NOMO-1 treated with DMSO at 0.1 percent for 48 hours (cell line): Measurements from ENCODE around the gene DCTN4.

Experiments used
- DNase-seq: peaks from one replicate; lab custom pipeline; 2025; ENCODE audit not compliant: unreplicated experiment; lab: John Stamatoyannopoulos, UW

DCTN4 gene

GRCh38 chr5:150758531-150759333 lies at the start of gene DCTN4:
DCTN4 (minus strand) TSS chr5:150759017; CDS start chr5:150758993, 24 bp downstream.
- DNase-seq = peak; percentile 99

DNA sequence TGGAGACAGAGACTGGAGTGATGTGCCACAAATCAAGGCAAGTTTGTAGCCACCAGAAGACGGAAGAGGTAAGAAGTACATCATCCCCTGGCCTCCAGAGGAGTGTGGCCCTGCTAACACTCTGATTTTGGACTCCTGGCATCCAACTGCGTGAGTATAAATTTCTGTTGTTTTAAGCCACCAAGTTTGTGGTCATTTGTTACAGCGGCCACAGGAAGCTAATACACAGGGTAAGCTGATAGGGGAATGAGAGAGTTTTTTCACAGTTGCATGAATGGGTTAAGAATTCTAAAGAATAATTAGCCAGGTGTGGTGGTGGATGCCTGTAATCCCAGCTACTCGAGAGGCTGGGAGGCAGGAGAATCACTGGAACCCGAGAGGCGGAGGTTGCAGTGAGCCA lies 45.6 kb upstream of the DCTN4 start:
- no peak for DNase-seq

DNA sequence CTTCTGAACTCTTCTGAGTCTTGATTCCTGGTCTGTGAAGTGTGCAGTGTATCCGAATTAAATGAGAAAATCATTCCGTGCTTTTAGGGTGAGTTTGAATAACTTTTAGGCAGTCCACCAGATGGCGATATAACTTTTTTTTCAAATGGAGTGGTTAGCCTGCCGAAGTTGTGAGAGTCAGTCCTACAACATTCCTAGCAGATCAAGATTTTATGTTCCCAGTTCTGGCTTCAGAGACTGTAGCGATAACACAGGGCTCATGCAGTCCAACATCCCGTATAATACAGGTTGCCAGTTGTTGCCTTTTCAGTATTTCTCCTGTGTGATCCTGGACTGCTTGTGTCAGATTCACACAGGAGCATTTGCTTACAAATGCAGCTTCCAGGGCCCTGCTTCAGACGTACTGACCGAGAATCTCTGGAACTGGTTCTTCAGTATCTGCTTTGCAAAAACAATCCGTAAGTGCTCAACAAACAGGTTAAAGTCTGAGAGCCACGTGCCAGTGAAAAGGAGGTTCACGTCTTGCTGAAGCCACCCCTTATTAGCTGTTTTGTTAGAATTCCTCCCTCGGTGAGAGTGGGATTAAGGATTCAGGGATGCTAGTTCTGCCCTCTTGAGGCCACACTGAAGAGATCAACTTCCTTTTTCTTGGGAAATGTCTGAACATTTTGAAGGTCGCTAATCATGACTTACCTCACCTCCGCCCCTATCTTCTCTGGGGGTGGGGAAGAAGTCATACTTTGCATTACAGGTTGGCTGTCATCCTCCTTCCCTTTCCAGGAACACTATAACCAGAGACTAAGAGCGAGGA lies 42.5 kb upstream of the DCTN4 start:
- DNase-seq = peak; percentile 4

DNA sequence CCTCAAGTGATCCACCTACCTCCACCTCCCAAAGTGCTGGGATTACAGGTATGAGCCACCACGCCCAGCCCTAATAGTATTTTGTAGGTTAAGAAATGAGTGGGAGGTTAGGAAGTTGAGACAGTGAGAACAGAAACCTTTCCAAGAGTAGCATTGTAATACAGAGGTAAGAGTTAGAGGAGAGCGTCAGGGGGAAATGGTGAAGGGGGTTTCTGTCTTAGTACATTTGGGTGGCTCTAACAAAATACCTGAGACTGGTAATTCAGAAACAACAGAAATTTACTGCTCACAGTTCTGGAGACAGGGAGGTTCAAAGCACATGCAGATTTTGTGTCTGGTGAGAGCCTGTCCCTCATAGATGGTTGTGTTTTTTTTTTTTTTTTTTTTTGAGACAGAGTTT lies 38.6 kb upstream of the DCTN4 start:
- no peak for DNase-seq

DNA sequence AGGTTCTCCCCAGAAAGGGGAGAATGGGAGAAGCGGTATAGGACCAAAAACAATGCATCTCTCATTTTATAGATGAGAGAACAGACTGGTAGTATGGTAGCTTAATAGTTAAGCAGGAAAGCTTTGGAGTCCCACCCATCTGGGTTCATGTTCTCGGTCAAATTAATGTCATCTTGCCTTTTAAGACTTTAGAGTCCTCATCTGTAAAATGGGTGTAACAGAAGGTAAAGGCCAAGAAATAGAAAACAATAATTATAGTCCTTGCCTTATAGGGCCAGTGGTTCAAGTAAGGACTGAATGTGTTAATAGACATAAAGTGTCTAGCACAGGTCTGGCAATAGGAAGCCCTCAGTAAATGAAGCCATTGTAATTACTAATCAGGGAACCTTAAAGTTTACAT lies 36.1 kb upstream of the DCTN4 start:
- DNase-seq = no peak

GRCh38 chr5:150793423-150793888 lies 34.6 kb upstream of the DCTN4 start:
- peak; percentile 9 for DNase-seq

DNA sequence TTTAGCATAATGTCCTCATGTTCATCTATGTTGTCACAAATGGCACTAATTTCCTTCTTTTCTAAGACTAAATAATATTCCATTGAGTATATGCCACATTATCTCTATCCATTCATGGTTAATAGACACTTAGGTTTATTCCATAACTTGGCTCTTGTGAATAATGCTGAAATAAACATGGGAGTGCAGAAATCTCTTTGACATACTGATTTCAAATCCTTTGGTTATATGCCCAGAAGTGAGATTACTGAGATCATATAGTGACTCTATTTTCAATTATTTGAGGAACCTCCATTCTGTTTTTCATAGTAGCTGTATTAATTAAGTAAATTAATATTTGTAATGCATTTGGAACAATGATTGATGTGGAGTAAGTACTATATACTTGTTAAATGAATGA lies 32.7 kb upstream of the DCTN4 start:
- no peak for DNase-seq

- peak; percentile 97 for DNase-seq
Observed at GRCh38 chr5:150789943-150790611, 31.3 kb upstream of the DCTN4 start.

DNA sequence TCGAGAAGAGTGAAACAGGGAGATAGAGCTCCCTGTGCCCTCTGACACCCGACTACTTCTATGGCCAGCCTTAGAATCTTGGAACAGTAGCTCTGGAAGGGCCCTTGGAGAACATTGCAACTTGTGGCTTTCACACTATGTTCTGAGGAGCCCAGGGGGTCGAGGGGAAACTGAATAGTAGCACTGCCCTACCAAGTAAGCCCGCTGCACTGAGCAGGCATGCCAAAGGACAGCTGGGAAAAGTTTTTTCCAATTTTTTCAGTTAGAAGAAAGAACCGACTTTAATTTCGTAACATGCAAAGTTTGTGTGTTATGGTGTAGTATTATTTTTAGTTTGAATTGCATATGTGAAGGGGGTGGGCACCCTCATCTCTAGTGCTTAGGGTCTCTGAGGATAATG lies 30.6 kb upstream of the DCTN4 start:
- no peak for DNase-seq

DNA sequence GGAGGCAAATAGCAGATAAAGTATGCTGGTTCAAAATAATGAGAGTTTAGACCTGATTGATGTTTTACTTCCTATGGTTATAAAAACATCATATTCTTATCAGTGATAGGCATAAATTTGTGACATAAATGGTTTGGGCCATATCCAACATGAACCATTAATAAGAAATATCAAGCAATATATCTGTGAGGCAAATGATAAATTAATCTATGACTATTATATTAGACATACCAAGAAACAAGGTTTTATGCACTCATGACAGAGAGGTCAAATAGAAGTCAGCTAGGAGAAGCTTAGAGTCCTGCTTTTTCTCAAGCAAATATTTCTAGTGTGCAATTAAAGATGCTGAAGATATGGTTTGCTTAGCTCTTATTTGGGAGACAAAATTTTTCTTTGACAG lies 30.2 kb upstream of the DCTN4 start:
- no peak for DNase-seq

GRCh38 chr5:150787656-150788055 lies 28.8 kb upstream of the DCTN4 start:
- peak; percentile 55 for DNase-seq

GRCh38 chr5:150786876-150787275 lies 28.1 kb upstream of the DCTN4 start:
- DNase-seq = no peak

- no peak for DNase-seq
Observed at GRCh38 chr5:150785950-150786349, 27.1 kb upstream of the DCTN4 start.

DNA sequence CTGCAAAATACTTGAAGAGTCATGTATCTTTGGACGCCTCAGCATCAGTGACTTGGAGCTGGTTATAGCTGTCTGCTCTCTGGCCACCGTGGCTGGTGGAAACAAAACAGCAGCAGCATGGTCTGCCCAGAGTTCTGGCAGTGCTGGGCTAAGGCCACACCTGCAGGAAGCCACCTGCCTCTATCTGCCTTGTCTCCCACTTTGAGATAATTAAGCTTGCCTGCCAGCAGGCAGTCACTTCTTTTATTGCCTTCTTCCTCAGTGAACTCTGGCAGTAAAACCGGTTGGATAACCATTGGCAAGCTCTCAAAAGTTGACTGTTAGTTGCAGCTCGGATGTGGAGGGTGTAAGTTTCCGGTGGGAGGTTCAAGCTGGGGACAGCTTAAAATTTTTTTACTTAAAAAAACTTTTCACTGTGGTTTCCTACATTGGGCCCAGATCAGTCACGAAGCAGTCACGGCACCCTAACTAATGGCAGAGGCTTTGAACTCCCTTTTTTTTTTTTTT lies 24.7 kb upstream of the DCTN4 start:
- peak; percentile 94 for DNase-seq

- DNase-seq = no peak
Observed at GRCh38 chr5:150782850-150783249, 24.0 kb upstream of the DCTN4 start.

DNA sequence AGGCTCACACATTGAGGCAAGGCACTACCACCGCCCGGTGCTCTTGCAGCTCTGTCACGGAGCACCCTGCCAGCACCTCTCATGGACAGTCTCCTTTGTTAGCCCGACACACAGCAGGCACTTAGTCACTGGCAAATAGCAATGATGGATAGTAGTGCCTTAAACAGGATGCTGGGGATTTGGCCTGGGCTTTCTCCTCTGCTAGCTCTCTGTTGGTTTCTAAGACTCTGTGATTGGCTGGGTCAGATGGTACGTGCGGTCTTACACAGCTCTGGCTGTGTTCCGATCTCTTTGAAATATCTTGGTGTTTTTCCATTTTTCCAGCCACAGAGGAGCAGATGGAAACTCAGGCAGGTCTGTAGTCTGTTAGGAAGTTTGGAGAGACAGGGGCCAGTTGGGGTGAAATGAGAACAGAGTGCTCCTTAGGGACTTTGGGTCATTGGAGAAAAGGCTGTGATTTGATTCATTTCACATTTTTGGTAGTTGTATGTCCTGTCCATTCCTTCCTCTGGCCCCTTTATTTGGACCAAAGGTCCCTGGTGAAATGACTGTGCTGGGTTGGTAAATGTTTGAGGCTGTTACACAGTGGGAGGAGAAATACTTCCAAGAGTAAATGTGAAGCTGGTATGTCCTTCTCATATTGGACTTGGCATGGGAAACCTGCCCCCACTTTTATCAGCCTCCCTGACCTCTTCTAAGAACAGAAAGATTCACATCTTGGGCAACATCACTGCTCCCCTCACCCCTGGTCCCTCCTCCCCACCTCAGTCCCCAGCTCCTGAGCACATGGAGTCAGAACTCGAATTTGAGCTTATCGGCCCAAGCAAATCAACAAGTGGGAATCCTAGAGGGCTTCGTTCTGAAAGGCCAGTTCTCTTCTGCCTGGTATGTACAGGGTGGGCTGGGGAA lies 23.1 kb upstream of the DCTN4 start:
- DNase-seq = no peak

DNA sequence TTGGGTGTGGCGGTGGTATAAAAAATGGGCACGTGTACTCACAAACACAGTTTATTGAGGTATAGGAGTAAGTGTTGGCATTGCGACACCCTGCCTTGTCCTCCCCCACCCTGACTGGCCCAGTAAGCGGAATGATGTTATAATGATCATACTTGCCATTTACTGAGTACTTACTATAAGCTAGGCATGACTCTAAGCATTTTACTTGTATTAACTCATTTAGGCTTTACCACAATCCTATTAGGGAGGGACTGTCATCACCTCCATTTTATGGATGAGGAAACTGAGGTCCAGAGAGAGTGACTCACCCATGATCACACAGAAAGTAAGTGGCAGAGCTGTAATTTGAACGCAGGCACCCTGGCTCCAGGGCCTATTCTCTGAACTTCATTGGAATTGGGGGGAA lies 22.0 kb upstream of the DCTN4 start:
- peak; percentile 25 for DNase-seq

GRCh38 chr5:150780187-150780692 lies 21.4 kb upstream of the DCTN4 start:
- DNase-seq = peak; percentile 29

- no peak for DNase-seq
Observed at GRCh38 chr5:150779397-150780186, 20.8 kb upstream of the DCTN4 start.
